ENCODE results near the gene ADAMTS12.
"Not testable (repeated sequence)": the region's sequence is repeated elsewhere in the genome, so short reads cannot be mapped to it uniquely, and the experiment has no call there.

The ADAMTS12 gene, protein sequence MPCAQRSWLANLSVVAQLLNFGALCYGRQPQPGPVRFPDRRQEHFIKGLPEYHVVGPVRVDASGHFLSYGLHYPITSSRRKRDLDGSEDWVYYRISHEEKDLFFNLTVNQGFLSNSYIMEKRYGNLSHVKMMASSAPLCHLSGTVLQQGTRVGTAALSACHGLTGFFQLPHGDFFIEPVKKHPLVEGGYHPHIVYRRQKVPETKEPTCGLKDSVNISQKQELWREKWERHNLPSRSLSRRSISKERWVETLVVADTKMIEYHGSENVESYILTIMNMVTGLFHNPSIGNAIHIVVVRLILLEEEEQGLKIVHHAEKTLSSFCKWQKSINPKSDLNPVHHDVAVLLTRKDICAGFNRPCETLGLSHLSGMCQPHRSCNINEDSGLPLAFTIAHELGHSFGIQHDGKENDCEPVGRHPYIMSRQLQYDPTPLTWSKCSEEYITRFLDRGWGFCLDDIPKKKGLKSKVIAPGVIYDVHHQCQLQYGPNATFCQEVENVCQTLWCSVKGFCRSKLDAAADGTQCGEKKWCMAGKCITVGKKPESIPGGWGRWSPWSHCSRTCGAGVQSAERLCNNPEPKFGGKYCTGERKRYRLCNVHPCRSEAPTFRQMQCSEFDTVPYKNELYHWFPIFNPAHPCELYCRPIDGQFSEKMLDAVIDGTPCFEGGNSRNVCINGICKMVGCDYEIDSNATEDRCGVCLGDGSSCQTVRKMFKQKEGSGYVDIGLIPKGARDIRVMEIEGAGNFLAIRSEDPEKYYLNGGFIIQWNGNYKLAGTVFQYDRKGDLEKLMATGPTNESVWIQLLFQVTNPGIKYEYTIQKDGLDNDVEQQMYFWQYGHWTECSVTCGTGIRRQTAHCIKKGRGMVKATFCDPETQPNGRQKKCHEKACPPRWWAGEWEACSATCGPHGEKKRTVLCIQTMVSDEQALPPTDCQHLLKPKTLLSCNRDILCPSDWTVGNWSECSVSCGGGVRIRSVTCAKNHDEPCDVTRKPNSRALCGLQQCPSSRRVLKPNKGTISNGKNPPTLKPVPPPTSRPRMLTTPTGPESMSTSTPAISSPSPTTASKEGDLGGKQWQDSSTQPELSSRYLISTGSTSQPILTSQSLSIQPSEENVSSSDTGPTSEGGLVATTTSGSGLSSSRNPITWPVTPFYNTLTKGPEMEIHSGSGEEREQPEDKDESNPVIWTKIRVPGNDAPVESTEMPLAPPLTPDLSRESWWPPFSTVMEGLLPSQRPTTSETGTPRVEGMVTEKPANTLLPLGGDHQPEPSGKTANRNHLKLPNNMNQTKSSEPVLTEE (N-terminal part only)

DNA sequence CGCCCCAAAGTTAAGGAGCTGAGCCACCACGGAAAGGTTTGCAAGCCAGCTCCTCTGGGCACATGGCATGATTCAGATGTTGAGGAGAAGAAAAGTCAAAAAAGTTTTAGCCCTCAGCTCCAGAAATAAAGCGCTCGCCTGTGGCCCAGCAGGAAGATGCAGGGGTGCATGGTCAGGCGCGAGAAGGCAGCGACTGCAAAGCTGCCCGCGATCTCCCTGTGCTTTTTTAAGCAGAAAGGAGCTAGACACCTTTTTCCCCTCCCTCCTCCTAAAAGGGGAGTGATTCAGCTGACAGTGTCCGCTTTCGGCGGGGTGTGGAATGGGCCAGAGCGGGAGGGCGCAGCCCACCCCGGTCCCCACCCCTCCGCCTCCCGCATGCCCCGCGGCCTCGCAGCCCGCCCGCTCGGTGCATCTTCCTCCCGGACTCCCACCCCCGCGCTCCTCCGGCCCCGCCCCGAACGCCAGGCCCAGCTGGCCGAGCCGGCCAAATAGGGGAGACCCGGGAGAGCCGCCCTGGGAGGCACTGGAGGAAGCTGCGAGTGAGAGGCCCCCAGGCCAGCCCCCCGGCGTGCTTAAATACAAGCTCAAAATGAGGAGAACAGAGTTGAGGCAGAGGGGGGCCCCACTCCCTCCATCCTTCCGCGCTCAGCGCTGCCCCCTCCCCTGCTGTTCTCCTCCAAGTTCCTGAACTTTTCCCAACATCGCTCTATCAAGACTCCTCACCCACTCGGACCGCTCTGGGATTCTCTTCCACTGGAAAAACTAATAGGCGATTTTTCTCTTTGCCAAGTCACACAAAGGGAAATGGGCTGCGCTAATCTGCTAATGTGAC, at the start of gene ADAMTS12:
TSS of gene ADAMTS12 (minus strand) at position 203 of the 832 bp plus-strand sequence. CDS start at position 69, 134 bp downstream.
- no peak for DNase-seq (ENCODE audit: low read depth)

GRCh38 chr5:33941090-33941489, 49.3 kb upstream of the ADAMTS12 start:
- DNase-seq (ENCODE audit: low read depth) = no peak

GRCh38 chr5:33939556-33940262, 47.9 kb upstream of the ADAMTS12 start:
- no peak for DNase-seq (ENCODE audit: low read depth)

DNA sequence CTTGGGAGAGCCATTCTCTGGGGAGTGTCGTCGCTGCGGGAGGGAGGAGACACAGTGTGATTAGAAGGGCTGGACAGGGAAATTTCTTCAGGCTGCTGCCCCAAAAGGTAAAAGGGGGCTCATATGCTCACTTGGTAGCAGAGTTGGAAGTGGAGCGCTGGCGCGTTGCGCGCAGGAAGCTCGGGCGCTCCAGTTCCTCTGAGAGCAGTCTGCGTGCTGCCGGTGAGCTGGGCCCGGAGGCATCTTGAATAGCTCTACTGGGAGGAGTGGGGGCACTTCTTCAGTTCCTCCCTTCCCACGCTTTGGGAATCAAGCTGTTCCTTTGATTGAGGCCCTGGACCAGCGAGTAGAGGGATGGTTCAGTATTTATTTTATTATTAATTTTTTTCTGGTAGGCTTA, 47.1 kb upstream of the ADAMTS12 start:
- DNase-seq (ENCODE audit: low read depth) = no peak

GRCh38 chr5:33938507-33938796, 46.7 kb upstream of the ADAMTS12 start:
- DNase-seq (ENCODE audit: low read depth) = no peak

GRCh38 chr5:33937707-33938506, 46.1 kb upstream of the ADAMTS12 start:
- DNase-seq (ENCODE audit: low read depth) = no peak

DNA sequence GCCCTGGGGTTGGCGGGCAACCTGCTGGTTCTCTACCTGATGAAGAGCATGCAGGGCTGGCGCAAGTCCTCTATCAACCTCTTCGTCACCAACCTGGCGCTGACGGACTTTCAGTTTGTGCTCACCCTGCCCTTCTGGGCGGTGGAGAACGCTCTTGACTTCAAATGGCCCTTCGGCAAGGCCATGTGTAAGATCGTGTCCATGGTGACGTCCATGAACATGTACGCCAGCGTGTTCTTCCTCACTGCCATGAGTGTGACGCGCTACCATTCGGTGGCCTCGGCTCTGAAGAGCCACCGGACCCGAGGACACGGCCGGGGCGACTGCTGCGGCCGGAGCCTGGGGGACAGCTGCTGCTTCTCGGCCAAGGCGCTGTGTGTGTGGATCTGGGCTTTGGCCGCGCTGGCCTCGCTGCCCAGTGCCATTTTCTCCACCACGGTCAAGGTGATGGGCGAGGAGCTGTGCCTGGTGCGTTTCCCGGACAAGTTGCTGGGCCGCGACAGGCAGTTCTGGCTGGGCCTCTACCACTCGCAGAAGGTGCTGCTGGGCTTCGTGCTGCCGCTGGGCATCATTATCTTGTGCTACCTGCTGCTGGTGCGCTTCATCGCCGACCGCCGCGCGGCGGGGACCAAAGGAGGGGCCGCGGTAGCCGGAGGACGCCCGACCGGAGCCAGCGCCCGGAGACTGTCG, 45.4 kb upstream of the ADAMTS12 start:
- DNase-seq (ENCODE audit: low read depth) = no peak

DNA sequence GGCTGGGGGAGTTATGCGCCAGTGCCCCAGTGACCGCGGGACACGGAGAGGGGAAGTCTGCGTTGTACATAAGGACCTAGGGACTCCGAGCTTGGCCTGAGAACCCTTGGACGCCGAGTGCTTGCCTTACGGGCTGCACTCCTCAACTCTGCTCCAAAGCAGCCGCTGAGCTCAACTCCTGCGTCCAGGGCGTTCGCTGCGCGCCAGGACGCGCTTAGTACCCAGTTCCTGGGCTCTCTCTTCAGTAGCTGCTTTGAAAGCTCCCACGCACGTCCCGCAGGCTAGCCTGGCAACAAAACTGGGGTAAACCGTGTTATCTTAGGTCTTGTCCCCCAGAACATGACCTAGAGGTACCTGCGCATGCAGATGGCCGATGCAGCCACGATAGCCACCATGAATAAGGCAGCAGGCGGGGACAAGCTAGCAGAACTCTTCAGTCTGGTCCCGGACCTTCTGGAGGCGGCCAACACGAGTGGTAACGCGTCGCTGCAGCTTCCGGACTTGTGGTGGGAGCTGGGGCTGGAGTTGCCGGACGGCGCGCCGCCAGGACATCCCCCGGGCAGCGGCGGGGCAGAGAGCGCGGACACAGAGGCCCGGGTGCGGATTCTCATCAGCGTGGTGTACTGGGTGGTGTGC, 44.7 kb upstream of the ADAMTS12 start, which contains the start of gene RXFP3:
TSS of gene RXFP3 (plus strand) at position 6 of the 636 bp plus-strand sequence. CDS start at position 361, 355 bp downstream.
- DNase-seq (ENCODE audit: low read depth) = no peak

- no peak for DNase-seq (ENCODE audit: low read depth)
Observed at GRCh38 chr5:33936004-33936380, 44.2 kb upstream of the ADAMTS12 start.

DNA sequence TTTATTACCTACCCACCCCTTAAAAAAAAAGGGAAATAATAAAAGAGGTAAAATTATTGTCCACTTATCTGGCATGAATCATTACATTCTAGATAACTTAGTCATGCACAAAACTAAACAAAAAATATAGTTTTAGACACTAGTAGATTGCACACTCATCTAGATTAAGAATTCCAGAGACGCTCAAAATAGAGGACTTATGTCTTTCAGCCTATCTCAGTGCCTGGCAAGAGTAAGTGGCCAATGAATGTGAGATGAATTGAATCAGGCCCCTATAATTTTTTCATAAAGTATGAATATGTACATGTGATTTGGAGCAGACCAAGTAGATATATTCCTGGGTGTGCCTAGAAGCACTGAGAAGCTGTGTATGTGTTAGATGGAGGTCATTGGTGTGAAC, 42.4 kb upstream of the ADAMTS12 start:
- no peak for DNase-seq (ENCODE audit: low read depth)

- DNase-seq (ENCODE audit: low read depth) = no peak
Observed at GRCh38 chr5:33933723-33934169, 42.0 kb upstream of the ADAMTS12 start.

DNA sequence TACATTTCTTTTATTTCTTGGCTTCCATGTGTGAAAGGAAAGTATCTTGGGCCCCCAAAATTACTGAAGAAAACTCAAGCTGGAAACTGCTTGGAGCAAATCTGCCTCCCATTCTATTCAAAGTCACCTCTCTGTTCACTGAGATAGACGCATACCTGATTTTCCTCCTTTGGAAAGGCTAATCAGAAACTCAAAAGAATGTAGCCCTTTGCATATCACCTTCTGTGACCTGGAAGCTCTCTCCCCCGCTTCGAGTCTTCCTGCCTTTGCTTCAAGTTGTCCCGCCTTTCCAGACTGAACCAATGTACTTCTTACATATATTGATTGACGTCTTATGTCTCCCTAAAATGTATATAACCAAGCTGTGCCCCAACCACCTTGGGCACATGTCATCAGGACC, 39.3 kb upstream of the ADAMTS12 start:
- DNase-seq (ENCODE audit: low read depth) = no peak

- no peak for DNase-seq (ENCODE audit: low read depth)
Observed at GRCh38 chr5:33929925-33930690, 38.3 kb upstream of the ADAMTS12 start.

GRCh38 chr5:33928283-33928682, 36.5 kb upstream of the ADAMTS12 start:
- no peak for DNase-seq (ENCODE audit: low read depth)

DNA sequence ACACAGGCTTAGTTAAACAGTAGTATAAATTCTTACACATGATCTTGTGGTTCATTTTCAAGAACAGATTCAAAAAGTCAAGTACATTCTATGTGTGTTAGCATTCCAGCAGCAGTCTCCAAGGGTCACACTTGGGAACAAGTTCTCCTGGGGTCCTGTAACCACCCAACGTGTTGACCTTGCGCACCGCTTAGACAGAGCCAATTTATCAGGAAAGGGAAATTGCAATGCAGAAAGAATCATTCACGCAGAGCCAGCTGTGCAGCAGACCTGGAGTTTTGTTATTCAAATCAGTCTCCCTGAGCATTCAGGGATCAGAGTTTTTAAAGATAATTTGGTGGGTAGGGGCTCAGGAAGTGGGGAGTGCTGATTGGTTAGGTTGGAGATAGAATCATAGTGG, 35.9 kb upstream of the ADAMTS12 start:
- DNase-seq (ENCODE audit: low read depth) = no peak

DNA sequence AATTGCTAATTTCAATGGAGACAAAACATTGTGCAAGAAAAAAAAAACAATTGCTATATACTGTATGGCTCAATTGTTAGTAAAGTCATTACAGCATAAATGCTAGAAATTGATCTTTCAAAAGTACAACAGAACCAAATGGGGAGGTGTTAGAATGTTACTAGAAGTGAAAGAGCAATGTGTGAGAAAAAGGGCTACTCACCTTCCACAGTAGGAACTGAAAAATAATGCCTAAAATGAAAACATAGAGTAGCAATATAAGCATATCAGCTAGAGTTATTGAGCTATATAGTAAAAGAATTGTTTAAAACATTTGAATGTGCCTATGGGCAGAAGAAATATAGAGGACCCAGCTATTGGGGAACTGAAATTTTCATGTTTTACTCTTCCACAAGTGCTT, 33.5 kb upstream of the ADAMTS12 start:
- no peak for DNase-seq (ENCODE audit: low read depth)

DNA sequence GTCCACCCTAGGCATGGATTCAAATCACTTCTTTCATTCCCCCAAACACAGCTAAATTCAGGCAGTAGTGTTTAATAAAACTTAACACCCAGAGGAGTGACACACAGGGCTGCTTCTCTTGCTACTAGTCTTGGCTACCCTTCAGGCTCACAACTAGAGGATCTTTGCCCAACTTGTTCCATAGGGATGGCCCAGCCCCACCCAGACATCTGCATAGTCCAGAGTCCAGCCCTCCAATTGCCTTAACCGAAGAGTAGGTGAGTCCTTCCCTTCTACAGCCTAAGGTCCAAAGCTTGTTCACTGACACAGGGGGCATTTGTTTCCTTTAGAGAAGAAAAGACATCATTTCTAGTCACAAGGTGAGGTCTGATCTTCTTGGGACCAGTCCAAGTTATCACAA, 29.2 kb upstream of the ADAMTS12 start:
- DNase-seq (ENCODE audit: low read depth) = no peak

DNA sequence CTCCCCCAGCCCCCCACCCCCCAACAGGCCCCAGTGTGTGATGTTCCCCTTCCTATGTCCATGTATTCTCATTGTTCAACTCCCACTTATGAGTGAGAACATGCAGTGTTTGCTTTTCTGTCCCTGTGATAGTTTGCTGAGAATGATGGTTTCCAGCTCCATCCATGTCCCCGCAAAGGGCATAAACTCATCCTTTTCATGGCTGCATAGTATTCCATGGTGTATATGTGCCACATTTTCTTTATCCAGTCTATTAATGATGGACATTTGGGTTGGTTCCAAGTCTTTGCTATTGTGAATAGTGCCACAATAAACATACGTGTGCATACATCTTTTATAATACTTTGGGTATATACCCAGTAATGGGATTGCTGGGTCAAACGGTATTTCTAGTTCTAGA, 23.1 kb upstream of the ADAMTS12 start:
- DNase-seq (ENCODE audit: low read depth) = not testable (repeated sequence)

All from CMK (cell line).